Neural cell (in vitro differentiated cells): ENCODE data around the gene ZNF93. TPM values are rescaled to one million over a fixed set of nuclear protein-coding genes. Genes with fewer than 3 reads are reported as not detected.

ENCODE experiments used
- H2AFZ ChIP-seq: fragments of 200-600, 300-800 bp; sonication (generic), shearing (Covaris generic); 2 replicates; pipeline ENCODE4 v1.6.0; 2014; ENCODE audit warnings: low read depth, mild to moderate bottlenecking, antibody characterized with exemption, low read length, moderate library complexity
- H3F3A ChIP-seq: fragments of 200-600 bp; shearing (Covaris generic); 2 replicates; pipeline ENCODE4 v1.6.1; 2016; ENCODE audit warnings: mild to moderate bottlenecking, moderate library complexity, mixed read lengths, antibody characterized with exemption, low read length; ENCODE audit not compliant: insufficient read depth, poor library complexity, severe bottlenecking
- H3K27ac ChIP-seq: fragments of 200-600, 300-800 bp; sonication (generic), shearing (Covaris generic); 2 replicates; pipeline ENCODE4 v1.5.1; 2014; ENCODE audit warnings: mild to moderate bottlenecking, low read length, moderate library complexity
- H3K27me3 ChIP-seq: fragments of 300-800, 200-600 bp; sonication (generic), shearing (Covaris generic); 2 replicates; pipeline ENCODE4 v1.6.0; 2014; ENCODE audit warnings: mild to moderate bottlenecking, low read depth, low read length, moderate library complexity; ENCODE audit not compliant: insufficient read depth
- H3K36me3 ChIP-seq: fragments of 300-800, 200-600 bp; sonication (generic), shearing (Covaris generic); 2 replicates; pipeline ENCODE4 v1.5.1; 2014; ENCODE audit warnings: mild to moderate bottlenecking, antibody characterized with exemption, low read length, moderate library complexity; ENCODE audit not compliant: insufficient read depth
- H3K4me2 ChIP-seq: fragments of 300-800, 200-600 bp; sonication (generic), shearing (Covaris generic); 2 replicates; pipeline ENCODE4 v1.6.0; 2014; ENCODE audit warnings: mild to moderate bottlenecking, low read length
- H3K4me3 ChIP-seq: fragments of 300-800, 200-600 bp; sonication (generic), shearing (Covaris generic); 2 replicates; pipeline ENCODE4 v1.5.1; 2014; ENCODE audit warnings: mild to moderate bottlenecking, low read length, moderate library complexity
- H3K79me2 ChIP-seq: fragments of 200-600 bp; shearing (Covaris generic); replicated peaks from 2 replicates; pipeline ENCODE4 v1.6.0; 2014; ENCODE audit warnings: mild to moderate bottlenecking, low read length, moderate library complexity; ENCODE audit not compliant: insufficient read depth
- H3K9ac ChIP-seq: fragments of 300-800, 200-600 bp; sonication (generic), shearing (Covaris generic); 2 replicates; pipeline ENCODE4 v1.6.1; 2016; ENCODE audit warnings: mild to moderate bottlenecking, low read length, mixed read lengths
- H3K9me2 ChIP-seq: fragments of 200-600 bp; shearing (Covaris generic); 2 replicates; pipeline ENCODE4 v1.6.1; 2016; ENCODE audit warnings: mild to moderate bottlenecking, low read length, mixed read lengths; ENCODE audit not compliant: insufficient read depth
- H3K9me3 ChIP-seq: fragments of 200-600, 300-800 bp; sonication (generic), shearing (Covaris generic); 2 replicates; pipeline ENCODE4 v1.6.1; 2016; ENCODE audit warnings: mild to moderate bottlenecking, mixed run types, low read length, moderate library complexity, mixed read lengths
- H4K20me1 ChIP-seq: fragments of 200-600 bp; shearing (Covaris generic); 2 replicates; pipeline ENCODE4 v1.6.1; 2016; ENCODE audit warnings: mild to moderate bottlenecking, mixed run types; ENCODE audit not compliant: insufficient read depth
- EP300 ChIP-seq: fragments of 450-650 bp; conservative IDR thresholded peaks from 2 replicates; pipeline ENCODE4 v1.6.1; 2014; ENCODE audit warnings: antibody characterized with exemption, mild to moderate bottlenecking, moderate library complexity; ENCODE audit not compliant: poor library complexity, severe bottlenecking
- EZH2 ChIP-seq: fragments of 200-600, 300-800 bp; shearing (Covaris generic), sonication (generic); IDR thresholded peaks from 2 replicates; pipeline ENCODE4 v1.6.1; 2014; ENCODE audit warnings: antibody characterized with exemption, low read length, borderline replicate concordance, mild to moderate bottlenecking; ENCODE audit not compliant: insufficient read depth, poor library complexity, severe bottlenecking
- MXI1 ChIP-seq: fragments of 450-650 bp; conservative IDR thresholded peaks from 2 replicates; pipeline ENCODE4 v1.6.1; 2014; ENCODE audit warnings: antibody characterized with exemption, mild to moderate bottlenecking; ENCODE audit not compliant: poor library complexity, severe bottlenecking
- POLR2AphosphoS5 ChIP-seq: IDR thresholded peaks from 2 replicates; pipeline ENCODE4 v1.6.1; 2012
- RAD21 ChIP-seq: fragments of 450-650 bp; conservative IDR thresholded peaks from 2 replicates; pipeline ENCODE4 v1.6.1; 2014; ENCODE audit warnings: antibody characterized with exemption, mild to moderate bottlenecking, moderate library complexity
- SMC3 ChIP-seq: fragments of 450-650 bp; conservative IDR thresholded peaks from 2 replicates; pipeline ENCODE4 v1.6.1; 2014; ENCODE audit warnings: antibody characterized with exemption, mild to moderate bottlenecking, moderate library complexity; ENCODE audit not compliant: poor library complexity
- TAF1 ChIP-seq: IDR thresholded peaks from 2 replicates; pipeline ENCODE4 v1.6.1; 2012; ENCODE audit warnings: low read depth
- polyA plus RNA-seq: library from polyadenylated mRNA; depleted of rRNA; stranded (reverse); fragments of >200 nt; gene quantifications from 2 replicates; pipeline ENCODE4 v1.2.3, GENCODE V29; 2014
- TF ChIP-seq, protein P1 (sequence below): fragments of 450-650 bp; IDR thresholded peaks from 2 replicates; pipeline ENCODE4 v1.5.1; 2014; ENCODE audit warnings: antibody characterized with exemption, mild to moderate bottlenecking, moderate library complexity; ENCODE audit not compliant: poor library complexity, severe bottlenecking
- TF ChIP-seq, protein P2 (sequence below): IDR thresholded peaks from 2 replicates; pipeline ENCODE4 v1.6.1; 2012; ENCODE audit warnings: borderline replicate concordance

The ZNF93 gene
- polyA plus RNA-seq, 1 donor from 2014 or later = 14.9 TPM

DNA sequence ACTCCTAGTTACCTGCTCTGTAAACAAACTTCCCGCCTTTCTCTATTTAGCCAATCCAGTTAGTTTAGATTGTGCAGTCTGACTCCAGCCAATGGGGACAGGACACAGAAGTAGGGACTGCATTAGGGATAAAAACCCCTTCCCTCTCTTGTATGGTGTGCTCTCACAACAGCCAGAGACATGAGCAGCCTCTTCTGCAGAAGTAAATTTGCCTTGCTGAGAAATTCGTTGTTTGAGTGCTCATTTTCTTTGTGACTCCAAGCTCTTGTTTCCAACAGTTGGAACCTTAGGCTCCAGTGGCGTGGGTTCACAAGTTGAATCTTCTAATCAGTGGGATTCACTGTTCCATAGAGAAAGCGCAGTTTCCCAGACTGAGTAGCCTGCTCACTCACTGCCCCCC is 66.1 kb downstream of the ZNF93 start:
- Histone ChIP-seq H3K9me3 (no peaks in the 10 kb centered on the region), H3K79me2 (no peaks in the 10 kb centered on the region), H3K36me3 (no peaks in the 10 kb centered on the region), H3K27me3 (no peaks in the 10 kb centered on the region), H3K4me2 (no peak overlapping the region), H2AFZ (no peak overlapping the region), H3F3A (no peaks in the 10 kb centered on the region), H3K4me3 (no peak overlapping the region), H3K9me2 (no peaks in the 10 kb centered on the region), H4K20me1 (no peaks in the 10 kb centered on the region), H3K9ac (no peak overlapping the region), H3K27ac (no peak overlapping the region)
- no peak for TF ChIP-seq EZH2
- TF ChIP-seq SMC3 = no peak
- no peak for TF ChIP-seq POLR2AphosphoS5
- TF ChIP-seq EP300 = no peak
- TF ChIP-seq RAD21 = no peak
- TF ChIP-seq, protein P1, sequence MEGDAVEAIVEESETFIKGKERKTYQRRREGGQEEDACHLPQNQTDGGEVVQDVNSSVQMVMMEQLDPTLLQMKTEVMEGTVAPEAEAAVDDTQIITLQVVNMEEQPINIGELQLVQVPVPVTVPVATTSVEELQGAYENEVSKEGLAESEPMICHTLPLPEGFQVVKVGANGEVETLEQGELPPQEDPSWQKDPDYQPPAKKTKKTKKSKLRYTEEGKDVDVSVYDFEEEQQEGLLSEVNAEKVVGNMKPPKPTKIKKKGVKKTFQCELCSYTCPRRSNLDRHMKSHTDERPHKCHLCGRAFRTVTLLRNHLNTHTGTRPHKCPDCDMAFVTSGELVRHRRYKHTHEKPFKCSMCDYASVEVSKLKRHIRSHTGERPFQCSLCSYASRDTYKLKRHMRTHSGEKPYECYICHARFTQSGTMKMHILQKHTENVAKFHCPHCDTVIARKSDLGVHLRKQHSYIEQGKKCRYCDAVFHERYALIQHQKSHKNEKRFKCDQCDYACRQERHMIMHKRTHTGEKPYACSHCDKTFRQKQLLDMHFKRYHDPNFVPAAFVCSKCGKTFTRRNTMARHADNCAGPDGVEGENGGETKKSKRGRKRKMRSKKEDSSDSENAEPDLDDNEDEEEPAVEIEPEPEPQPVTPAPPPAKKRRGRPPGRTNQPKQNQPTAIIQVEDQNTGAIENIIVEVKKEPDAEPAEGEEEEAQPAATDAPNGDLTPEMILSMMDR = no peak
- TF ChIP-seq TAF1 = no peak
- TF ChIP-seq, protein P2, sequence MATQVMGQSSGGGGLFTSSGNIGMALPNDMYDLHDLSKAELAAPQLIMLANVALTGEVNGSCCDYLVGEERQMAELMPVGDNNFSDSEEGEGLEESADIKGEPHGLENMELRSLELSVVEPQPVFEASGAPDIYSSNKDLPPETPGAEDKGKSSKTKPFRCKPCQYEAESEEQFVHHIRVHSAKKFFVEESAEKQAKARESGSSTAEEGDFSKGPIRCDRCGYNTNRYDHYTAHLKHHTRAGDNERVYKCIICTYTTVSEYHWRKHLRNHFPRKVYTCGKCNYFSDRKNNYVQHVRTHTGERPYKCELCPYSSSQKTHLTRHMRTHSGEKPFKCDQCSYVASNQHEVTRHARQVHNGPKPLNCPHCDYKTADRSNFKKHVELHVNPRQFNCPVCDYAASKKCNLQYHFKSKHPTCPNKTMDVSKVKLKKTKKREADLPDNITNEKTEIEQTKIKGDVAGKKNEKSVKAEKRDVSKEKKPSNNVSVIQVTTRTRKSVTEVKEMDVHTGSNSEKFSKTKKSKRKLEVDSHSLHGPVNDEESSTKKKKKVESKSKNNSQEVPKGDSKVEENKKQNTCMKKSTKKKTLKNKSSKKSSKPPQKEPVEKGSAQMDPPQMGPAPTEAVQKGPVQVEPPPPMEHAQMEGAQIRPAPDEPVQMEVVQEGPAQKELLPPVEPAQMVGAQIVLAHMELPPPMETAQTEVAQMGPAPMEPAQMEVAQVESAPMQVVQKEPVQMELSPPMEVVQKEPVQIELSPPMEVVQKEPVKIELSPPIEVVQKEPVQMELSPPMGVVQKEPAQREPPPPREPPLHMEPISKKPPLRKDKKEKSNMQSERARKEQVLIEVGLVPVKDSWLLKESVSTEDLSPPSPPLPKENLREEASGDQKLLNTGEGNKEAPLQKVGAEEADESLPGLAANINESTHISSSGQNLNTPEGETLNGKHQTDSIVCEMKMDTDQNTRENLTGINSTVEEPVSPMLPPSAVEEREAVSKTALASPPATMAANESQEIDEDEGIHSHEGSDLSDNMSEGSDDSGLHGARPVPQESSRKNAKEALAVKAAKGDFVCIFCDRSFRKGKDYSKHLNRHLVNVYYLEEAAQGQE = no peak
- no peak for TF ChIP-seq MXI1

Other genes with a start within 250 kb of the ZNF93 start
- 51.6 and 63.5 TPM in 2 replicates for gene ATP13A1, start 237.3 kb upstream of the ZNF93 start, polyA plus RNA-seq
- gene ZNF101, start 232.1 kb upstream of the ZNF93 start, polyA plus RNA-seq = 12.2 and 12.3 TPM in 2 replicates
- 5.8 and 8.2 TPM in 2 replicates for gene ZNF14, start 167.8 kb upstream of the ZNF93 start, polyA plus RNA-seq
- 95.5 and 107 TPM in 2 replicates for gene ZNF506, start 79.2 kb upstream of the ZNF93 start, polyA plus RNA-seq
- 25.9 and 26.7 TPM in 2 replicates for gene ZNF253, start 35.1 kb upstream of the ZNF93 start, polyA plus RNA-seq
- gene ZNF682, start 138.6 kb downstream of the ZNF93 start, polyA plus RNA-seq = 52.2 and 57.1 TPM in 2 replicates
- 0.37 and 3.1 TPM in 2 replicates for gene ZNF90, start 177.1 kb downstream of the ZNF93 start, polyA plus RNA-seq